NCI-H1436 treated with DMSO at 0.1 percent for 48 hours (cell line): Measurements from ENCODE around the gene LSG1.
"Not testable (repeated sequence)": the region's sequence is repeated elsewhere in the genome, so short reads cannot be mapped to it uniquely, and the experiment has no call there.

Experiments
- DNase-seq: peaks from one replicate; lab custom pipeline; 2025; lab: John Stamatoyannopoulos, UW

LSG1 gene

GRCh38 chr3:194657439-194657838 lies 14.6 kb downstream of the LSG1 start:
- no peak for DNase-seq

- no peak for DNase-seq
Measured at GRCh38 chr3:194654443-194654842, 17.5 kb downstream of the LSG1 start.

- no peak for DNase-seq
Measured at GRCh38 chr3:194647747-194648146, 24.2 kb downstream of the LSG1 start.

GRCh38 chr3:194642769-194643168 lies 29.2 kb downstream of the LSG1 start:
- no peak for DNase-seq

- DNase-seq, result no peak
Measured at GRCh38 chr3:194640829-194641228, 31.2 kb downstream of the LSG1 start.

DNA sequence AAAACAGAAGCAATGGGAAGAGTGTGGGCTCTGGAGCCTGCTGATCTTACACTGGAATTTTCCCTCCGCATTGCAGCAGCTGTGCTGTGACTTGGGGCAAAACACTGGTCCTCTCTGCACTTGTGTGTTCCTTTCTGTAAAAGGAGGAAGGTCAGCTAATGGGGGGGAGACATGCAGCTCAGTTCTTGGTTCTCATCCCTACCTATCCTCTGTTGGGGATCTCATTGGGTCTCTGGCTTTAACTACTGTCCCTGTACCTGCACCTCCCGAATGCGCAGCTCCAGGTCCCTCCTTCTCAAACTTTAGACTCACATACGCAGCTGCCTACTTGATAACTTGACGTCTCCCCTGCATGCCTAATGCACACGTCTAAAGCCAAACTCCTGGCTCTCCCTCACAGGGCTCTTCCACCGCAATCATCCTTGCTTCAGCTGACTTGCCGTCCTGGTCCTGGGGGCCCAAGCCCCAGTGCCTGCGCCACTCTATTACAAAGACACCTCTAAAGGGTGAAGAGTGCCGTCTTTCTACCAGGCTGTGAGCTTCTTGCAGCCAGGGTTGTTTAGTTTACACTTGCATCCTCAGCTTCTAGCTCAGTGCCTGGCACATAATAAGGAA lies 32.9 kb downstream of the LSG1 start:
- DNase-seq, result no peak

DNA sequence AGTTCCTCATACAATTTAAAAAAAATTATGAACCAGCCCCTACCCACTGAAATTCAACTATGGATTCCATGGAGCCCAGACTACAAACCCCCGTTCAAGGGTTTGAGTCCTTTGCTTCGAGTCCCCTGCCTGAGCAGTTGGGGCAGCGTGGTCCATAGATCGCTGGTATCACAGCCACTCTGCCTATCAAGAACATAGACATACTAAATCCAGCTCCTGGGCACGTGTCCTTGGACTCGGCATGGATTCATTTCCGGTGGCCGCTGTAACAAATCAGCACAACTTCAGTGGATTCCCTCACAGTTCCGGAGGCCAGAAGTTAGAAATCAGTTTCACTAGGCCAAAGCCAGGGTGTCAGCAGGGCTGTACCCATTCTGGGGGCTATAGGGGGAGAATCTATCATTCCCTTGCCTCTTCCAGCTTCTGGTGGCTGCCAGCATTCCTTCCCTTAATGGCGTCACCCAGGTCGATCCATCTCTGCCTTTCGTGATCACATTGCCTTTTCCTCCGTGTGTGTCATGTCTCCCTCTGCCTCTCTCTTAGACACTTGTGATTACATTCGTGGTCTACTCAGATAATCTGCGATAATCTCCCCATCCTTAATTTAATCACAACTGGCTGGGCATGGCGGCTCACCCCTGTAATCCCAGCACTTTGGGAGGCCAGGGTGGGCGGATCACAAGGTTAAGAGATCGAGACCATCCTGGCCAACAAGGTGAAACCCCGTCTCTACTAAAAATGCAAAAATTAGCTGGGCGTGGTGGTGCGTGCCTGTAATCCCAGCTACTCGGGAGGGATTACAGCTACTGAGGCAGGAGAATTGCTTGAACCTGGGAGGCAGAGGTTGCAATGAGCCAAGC lies 34.2 kb downstream of the LSG1 start:
- DNase-seq, result no peak

DNA sequence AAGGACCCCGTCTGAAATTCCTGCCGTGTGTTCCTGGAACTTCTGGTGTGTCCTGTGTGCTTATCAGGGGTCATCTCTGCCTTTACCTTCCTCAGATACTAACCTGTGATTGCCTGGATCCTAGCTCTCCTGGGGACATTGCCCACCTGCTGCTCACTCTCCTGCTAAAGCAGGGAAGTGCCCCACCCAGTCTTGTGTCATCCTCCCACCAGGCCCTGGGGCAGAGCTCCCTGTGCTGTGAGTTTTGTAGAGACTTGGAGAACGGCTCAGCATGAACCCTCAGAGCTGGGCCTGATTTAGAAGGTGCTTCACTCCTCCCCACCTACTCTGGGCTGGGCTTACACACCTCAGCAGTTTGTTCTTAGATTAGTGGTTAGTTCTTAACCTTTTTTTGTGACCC lies 34.9 kb downstream of the LSG1 start:
- no peak for DNase-seq

GRCh38 chr3:194633349-194634004 lies 38.5 kb downstream of the LSG1 start, which contains the start of gene TMEM44:
TMEM44 (minus strand) TSS chr3:194633419; CDS start chr3:194633215, 204 bp downstream.
- DNase-seq, result peak; percentile 42

- DNase-seq, result no peak
Measured at GRCh38 chr3:194632809-194633348, 39.1 kb downstream of the LSG1 start.

DNA sequence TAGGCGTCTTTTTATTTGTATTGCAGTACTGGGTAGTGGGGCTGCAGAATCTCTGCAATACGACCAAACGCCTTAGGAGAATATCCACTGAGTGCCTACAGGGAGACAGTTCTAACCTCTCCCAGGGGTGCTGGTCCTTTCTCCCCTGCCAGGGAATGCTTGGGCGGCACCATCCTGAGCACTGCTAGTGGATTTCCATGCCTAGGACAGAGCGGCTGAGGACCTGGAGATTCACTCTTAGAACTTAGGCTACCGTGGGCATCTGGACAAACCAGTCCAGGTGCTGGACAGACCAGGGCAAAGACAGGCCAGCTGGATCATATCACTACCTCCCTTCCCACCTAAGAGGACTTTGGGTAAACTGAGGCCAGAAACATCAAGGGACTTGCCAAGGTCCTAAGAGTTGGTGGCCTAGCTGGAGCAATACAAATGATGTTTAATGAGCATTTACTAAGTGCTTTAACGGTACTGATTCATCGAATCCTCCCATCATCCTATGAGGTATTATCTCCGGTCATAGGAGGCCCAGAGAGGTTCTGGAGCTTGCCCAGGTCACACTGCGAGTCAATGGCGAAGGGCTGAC lies 39.7 kb downstream of the LSG1 start:
- DNase-seq, result no peak

- DNase-seq, result no peak
Measured at GRCh38 chr3:194631696-194632095, 40.3 kb downstream of the LSG1 start.

DNA sequence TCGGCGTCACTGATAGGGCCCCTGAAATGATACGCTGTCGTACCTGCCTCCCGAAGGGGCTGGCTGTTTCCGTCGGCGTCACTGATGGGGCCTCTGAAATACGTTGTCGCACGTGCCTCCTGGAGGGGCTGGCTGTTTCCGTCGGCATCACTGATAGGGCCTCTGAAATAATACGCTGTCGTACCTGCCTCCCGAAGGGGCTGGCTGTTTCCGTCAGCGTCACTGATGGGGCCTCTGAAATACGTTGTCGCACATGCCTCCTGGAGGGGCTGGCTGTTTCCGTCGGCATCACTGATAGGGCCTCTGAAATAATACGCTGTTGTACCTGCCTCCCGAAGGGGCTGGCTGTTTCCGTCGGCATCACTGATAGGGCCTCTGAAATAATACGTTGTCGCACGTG lies 41.3 kb downstream of the LSG1 start:
- not testable (repeated sequence) for DNase-seq

DNA sequence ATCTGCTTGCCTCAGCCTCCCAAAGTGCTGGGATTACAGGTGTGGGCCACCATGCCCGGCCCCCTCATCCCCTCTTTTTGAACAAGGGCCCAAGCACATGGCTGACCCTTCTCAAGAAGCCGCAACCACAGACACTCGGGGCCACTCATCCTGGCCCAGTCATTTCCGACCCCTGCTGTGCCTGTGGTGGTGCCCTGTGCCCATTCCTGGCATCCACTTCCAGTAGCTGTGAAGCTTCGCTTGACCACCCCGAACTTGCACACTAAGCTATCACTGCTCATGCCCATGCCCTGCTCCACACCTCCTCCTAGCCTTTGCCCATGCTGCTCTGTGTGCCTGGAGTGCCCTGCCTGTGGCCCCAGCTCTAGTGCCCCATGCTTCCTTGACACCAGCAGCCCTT lies 47.0 kb downstream of the LSG1 start:
- DNase-seq, result no peak

DNA sequence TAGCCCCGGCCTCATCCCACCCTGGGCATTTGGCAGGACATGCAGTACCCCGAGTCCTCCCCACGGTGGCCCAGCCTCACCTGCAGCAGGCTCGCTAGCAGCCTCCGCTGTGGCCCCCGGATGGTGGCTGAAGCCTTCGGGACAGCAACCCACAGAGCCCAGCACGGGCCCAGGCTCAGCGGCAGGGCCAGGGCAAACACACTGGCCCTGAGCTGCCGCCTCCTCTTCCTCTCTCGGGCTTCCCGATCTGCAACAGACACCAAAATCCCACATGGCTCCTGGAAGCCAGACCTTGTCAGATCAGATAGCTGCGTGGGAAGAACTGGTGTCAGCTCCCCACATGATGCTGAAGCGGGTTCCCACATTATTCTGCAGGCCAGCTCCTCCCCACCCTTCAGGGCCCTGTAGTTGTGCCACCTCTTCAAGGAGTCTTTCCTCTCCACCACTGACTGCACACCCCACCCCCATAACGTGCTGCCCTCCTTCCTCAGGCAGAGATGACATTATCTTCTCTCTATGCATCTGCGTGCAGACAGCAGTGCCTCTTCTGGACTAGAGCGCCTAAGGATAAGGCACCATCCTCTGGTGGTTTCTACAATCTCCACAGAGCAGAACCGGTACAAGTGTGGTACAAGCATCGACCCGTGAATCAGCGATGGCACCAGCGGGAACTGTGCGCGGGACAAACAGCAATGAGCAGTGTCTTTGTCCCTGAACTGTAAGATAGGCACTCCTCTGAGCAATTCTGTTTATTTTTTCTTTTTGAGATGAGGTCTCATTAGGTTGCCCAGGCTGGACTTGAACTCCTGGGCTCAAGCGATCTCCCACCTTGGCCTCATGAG lies 48.3 kb downstream of the LSG1 start:
- no peak for DNase-seq

GRCh38 chr3:194622621-194623340 lies 49.2 kb downstream of the LSG1 start:
- no peak for DNase-seq

DNA sequence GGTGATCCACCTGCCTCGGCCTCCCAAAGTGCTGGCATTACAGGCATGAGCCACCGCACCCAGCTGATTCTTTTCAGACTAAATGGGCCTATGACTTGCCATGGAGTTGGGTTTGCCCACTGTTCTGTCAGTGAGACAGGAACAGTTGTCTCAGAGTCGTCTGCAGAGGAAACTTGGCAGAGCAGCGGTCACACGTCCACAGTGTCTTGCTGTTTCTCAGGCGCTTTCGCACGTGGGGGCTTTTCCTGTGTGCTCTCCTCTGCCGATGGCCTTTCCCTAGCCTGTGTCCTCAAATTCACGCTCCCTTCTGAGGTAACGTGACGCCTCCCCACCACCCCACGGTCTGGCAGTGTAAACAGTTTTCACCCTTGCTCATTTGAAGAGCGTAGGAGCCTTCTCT lies 50.0 kb downstream of the LSG1 start:
- DNase-seq, result no peak

DNA sequence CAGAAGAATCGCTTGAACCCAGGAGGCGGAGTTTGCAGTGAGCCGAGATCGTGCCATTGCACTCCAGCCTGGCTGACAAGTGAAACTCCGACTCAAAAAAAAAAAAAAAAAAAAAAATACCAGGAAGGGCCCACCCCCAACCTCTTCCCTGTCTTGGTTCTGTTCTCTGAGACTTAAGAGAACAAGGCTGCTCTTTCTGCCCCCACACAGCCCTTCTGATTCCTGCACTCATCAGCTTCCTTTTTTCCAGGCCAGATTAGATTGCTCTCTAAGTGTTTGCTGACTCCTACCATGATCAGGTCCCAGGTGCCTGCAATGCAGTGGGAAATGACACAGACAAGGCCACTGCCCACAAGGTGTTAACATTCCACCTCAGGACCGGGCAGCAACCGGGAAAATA lies 51.8 kb downstream of the LSG1 start:
- DNase-seq, result no peak

DNA sequence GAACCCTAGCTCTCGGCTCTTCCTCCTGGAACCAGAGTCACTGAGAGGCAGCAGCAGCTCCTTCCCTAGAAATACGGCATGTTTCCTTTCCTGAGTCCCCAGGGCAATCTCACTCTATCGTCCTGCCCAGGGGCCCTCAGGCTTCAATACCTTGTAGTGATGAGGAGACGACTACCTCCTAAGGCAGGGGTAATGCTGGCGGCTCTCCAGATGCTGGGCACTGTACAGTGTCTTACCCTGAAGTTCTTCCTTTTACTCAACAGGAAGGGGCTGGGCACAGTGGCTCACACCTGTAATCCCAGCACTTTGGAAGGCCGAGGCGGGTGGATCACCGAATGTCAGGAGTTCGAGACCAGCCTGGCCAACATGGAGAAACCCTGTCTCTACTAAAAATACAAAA lies 52.2 kb downstream of the LSG1 start:
- no peak for DNase-seq

DNA sequence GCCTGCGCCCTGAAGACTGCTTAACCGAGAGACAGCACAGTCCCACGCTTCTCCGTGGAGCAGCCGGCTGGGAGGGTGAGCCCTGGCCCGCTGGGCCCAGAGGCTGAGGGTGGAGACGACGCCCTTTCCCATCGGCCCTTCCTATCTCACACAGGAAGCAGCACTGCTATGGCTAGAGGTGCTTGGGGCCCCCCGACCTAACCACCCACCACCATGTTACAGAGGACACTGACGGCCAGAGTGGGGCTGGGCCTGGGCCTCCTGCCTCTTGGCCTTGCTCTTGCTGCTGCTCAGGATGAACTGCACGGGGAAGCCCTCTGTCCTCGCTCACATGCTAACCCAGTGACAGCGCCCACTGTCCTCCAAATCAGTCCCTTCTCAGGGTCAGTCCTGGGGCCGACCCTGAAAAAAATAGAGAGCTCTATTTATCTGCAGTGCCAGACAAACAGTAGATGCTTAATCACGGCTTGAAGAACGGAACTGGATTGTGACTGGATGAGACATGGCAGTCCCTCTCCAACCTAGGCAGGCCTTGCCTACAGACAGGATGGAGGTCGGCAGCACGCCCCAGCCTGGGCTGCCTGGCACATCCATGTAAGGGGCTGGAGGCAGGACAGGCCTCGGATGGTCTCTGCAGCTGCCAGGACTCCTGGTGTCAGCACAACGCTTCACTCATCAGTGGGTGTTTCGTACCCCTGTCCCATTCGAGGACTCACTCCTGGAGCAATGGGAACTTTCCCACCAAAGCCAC lies 53.0 kb downstream of the LSG1 start:
- DNase-seq, result no peak
